Measurements from ENCODE around the gene AGAP2.

AGAP2 gene

GRCh38 chr12:57781244-57781643 is 42.7 kb upstream of the AGAP2 start:
- no peak overlapping the region for H3K4me3 ChIP-seq (ENCODE audit: low read depth, low read length)
- no peak for DNase-seq (ENCODE audit: low read depth)
- TF ChIP-seq, protein P1, sequence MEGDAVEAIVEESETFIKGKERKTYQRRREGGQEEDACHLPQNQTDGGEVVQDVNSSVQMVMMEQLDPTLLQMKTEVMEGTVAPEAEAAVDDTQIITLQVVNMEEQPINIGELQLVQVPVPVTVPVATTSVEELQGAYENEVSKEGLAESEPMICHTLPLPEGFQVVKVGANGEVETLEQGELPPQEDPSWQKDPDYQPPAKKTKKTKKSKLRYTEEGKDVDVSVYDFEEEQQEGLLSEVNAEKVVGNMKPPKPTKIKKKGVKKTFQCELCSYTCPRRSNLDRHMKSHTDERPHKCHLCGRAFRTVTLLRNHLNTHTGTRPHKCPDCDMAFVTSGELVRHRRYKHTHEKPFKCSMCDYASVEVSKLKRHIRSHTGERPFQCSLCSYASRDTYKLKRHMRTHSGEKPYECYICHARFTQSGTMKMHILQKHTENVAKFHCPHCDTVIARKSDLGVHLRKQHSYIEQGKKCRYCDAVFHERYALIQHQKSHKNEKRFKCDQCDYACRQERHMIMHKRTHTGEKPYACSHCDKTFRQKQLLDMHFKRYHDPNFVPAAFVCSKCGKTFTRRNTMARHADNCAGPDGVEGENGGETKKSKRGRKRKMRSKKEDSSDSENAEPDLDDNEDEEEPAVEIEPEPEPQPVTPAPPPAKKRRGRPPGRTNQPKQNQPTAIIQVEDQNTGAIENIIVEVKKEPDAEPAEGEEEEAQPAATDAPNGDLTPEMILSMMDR (conservative IDR thresholded peaks at IDR 0.05; ENCODE audit: low read depth, low read length), result no peak

GRCh38 chr12:57780284-57780897 is 41.8 kb upstream of the AGAP2 start:
- H3K4me3 ChIP-seq (ENCODE audit: low read depth, low read length), result no peak overlapping the region
- TF ChIP-seq, protein P1 (conservative IDR thresholded peaks at IDR 0.05; ENCODE audit: low read depth, low read length), result no peak
- DNase-seq (ENCODE audit: low read depth), result no peak

DNA sequence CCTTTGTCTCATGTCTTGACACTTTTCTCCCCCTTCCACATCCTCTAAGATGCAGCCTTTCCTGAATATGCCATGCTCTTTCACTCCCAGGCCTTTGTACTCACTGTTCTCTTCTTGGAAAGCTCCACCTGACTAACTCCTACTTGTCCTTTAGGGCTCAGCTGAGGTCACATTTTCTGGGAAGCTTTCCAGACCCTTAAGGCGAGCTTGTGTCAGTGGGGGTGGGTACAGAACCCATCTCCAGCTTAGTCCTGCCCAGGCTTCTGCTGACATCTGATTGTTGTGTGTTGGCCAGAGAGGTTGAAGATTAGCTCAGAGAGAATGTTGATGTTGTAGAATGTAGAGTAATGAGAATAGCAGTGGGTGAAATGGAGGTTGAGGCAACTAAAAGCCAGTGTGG is 41.2 kb upstream of the AGAP2 start:
- TF ChIP-seq, protein P1 (conservative IDR thresholded peaks at IDR 0.05; ENCODE audit: low read depth, low read length), result no peak
- no peak overlapping the region for H3K4me3 ChIP-seq (ENCODE audit: low read depth, low read length)
- no peak for DNase-seq (ENCODE audit: low read depth)

DNA sequence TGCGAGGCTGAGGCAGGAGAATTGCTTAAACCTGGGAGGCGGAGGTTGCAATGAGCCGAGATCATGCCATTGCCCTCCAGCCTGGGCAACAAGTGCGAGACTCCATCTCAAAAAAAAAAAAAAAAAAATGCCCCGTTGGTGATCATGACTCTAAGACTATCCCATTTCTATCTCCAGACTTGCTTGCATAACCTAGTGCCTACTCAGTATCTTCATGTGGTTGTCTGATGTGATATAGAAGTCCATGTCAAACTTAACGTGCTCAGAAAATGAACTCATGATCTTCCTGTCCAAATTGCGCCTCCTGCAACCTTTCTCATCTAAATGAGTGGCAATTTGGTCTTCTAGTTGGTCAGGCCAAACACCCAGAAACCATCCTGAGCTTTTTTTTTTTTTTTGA is 39.4 kb upstream of the AGAP2 start:
- TF ChIP-seq, protein P1 (conservative IDR thresholded peaks at IDR 0.05; ENCODE audit: low read depth, low read length), result no peak
- no peak for DNase-seq (ENCODE audit: low read depth)
- no peak overlapping the region for H3K4me3 ChIP-seq (ENCODE audit: low read depth, low read length)

DNA sequence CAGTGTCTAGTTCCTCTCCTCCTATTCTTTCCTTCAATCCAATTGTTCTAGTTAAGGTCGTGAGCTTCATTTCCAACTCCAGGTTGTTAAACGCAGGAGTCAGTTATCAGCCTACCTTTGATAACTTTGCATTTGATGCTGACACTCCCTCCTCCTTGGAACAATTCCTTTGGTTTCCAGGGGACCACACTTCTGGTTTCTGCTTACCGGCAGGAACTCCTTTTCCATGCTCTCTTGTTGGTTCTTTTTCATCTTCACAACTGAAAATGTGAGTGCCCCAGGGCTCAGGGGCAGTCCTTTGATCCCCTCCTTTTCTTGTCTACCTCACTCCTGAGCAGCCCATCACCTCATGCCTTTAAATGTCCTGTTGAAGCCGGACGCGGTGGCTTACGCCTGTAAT is 38.8 kb upstream of the AGAP2 start:
- TF ChIP-seq, protein P1 (conservative IDR thresholded peaks at IDR 0.05; ENCODE audit: low read depth, low read length), result no peak
- no peak overlapping the region for H3K4me3 ChIP-seq (ENCODE audit: low read depth, low read length)
- no peak for DNase-seq (ENCODE audit: low read depth)

DNA sequence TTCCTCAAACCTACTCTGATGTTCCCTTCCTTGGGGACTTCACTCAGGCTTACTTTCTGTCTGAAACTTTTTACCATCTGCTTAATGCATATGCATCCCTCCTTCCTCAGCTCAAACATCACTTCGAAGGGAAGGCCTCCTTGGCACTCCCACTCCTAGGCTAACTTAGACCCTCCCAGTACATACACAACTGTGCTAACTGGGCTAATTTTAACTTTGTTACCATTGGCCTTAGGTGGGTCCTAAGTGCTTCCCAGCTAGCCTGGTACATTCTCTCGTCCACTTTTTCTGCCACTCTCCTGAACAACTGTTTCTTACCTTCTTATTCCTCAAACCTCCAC is 37.7 kb upstream of the AGAP2 start:
- TF ChIP-seq, protein P1 (conservative IDR thresholded peaks at IDR 0.05; ENCODE audit: low read depth, low read length), result no peak
- H3K4me3 ChIP-seq (ENCODE audit: low read depth, low read length), result no peak overlapping the region
- no peak for DNase-seq (ENCODE audit: low read depth)

DNA sequence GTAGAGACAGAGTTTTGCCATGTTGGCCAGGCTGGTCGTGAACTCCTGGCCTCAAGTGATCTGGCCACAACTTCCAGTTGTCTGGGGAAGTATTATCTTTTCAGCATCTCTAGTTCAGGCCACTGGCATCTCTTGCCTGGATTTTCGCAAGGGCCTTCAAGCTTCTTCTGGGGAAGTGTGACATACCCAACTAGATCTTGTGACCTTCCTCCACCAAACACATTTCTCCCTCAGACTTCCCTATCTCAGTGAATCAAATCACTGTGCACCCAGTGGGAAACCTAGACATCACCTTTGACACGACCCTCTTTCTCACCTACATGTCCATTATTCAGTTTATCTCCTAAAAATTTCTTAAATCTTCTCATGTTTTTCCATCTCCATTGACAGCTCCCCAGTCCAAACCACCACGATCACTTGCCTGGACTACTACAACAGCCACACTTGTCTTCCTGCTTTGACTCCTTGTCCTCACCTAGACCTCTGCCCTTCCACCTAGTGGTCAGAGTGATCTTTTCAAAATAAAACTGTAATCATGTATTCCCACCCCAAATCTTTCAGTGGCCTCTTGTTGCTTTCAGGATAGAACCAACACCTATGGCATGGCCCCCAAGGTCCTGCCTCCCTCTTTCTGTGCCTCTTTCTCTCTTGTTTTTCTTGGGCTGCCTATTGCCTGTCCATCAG is 37.2 kb upstream of the AGAP2 start:
- no peak overlapping the region for H3K4me3 ChIP-seq (ENCODE audit: low read depth, low read length)
- TF ChIP-seq, protein P1 (conservative IDR thresholded peaks at IDR 0.05; ENCODE audit: low read depth, low read length), result no peak
- no peak for DNase-seq (ENCODE audit: low read depth)
